ENCODE data around the gene CHST8.

Gene CHST8

DNA sequence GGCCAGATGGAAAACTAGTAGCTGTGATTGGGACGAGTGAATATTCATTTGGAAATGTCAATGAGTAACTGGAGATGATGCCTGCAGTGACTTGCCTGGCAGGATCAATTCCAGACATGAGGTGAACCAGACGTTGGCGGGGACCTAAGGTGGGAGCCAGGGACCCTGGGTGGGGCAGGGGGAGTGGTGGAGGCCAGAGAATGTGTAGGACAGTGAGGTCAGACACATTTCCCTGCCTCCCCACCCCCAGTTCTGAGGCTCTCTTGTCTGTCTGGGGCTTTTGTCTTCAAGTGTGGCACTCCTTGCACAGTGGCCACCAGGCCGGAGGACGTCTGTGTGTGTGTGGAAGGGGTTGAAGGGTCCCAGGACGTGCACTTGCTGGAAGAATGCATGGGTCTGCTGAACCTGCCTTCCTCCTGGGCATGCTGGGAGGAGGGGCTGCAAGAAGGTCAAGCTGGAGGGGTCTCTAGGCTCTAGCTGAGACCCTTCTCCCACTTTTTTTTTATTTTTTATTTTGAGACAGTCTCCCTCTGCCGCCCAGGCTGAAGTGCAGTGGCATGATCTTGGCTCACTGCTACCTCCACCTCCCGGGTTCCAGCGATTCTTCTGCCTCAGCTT is 51.6 kb downstream of the CHST8 start:
- no peak for DNase-seq (ENCODE audit: low read depth in 2 of 2)

DNA sequence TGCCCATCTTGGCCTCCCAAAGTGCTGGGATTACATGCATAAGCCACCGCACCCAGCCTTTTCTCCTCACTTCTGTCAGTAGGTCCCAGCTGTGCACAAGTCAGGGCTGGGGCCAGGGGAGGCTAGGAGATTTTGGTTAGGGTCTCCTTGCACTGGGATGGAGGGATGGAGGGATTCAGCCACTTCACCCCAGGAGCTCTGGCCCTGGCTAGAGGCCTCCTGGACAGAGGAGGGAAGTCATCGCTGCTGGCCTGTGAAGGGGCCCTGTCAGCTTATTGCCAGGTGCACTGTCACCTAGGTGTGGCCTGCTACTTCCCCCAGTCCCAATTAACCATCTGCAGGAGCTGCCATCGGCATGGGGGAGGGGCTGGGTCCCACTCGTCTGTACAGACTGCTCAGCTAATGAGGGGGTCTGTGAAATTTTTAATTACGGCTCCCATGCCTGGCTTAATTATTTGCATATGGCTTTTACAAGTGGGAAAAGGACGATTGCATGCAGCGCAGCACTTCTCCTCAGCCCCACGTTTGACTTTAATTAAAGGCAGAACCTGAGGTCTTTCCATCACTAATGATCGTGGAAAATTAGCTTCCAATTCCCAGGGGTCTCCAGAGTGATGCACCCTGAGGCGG is 52.4 kb downstream of the CHST8 start:
- no peak for DNase-seq (ENCODE audit: low read depth in 2 of 2)

DNA sequence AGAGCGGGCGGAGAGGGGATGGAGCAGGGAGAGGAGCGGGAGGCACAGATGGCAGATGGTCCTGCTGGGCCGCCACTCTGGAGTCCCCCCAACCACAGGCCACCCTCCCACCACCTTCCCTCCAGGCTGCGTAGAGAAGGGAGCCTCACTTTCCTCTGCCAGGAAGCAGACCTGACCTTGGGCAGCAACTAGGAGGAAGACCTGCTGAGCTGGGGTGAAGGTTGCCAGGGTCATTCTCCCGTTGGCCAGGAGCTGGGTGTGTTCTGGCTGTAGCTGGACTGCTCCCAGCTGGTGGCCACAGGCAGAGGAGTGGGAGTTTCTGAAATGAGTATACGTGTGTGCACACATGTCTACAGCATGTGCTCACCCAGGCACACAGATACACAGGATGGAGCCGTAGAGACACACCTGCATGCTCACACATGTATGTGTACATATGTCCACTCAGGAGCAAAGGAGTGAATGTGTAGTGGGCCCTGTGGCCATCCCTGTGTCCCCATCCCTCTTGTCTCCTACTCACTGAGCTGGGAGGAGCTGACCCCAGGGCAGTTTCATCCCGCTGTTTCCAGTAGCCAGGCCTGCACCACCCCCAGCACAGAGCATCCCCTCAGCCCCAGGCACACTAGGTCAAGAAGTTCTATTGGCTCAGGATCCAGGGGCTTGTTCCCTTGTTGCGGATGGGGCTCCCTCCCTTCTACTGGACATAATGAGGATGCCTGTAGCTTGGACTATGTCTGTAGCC is 53.0 kb downstream of the CHST8 start:
- no peak for DNase-seq (ENCODE audit: low read depth in 2 of 2)

DNA sequence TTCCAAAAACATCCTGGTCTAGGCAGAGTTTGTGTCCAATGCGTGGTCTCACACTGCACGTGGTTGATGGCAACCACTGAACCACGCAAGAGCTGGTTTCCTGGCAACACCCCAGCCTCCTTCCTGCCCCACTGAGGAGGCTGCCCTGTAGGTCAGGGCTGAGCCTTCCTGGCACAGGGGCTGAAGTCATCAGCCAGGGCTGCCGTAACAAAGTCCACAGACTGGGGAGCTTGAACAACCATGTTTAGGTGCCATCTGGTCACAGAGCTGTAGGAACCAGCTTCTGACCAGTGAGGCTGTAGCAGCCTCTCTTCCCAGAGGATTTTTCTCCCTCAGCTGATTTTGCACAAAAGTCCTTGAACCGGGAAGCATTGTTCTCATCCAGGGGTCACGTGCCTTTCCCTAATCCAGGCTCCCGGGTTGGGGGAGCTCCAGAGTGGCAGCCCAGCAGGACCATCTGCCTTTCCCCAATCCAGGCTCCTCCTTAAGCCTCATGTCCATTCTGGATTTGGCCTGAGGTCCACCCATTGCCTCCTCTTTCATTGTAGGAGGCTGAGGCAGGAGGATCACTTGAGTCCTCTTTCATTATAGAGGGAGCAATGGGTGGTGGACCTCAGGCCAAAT is 53.9 kb downstream of the CHST8 start:
- DNase-seq (ENCODE audit: low read depth in 2 of 2): no peak

DNA sequence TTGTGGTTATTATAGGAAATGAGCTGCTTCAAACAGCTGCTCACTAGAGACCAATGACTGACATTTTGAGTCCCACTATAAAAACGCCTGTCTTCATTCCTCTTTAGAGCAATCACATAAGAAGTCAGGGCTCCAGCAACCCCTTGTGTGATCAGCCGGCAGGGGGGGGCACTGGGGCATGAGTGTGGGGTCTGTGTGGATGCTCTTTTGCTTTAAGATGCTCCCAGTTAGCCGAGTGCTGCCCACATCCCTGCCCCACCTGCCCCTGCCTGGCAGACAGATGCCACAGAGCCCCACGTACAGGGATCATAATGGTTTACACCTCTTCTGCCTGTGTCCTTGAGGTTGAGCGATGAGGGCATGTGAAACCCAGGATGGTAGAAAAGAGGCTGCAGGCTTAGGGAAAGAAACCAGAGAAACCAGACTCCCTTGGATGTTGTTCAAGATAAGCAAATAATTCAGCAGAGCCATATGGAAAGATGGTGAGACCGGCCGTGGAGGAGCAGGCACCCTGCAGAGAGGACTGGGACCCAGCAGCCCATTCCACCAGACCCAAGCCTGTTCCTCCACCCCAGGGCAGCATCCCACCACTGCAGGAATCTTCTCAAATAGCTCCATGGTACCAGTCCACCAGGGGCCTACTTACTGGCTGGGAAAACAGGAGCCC is 55.4 kb downstream of the CHST8 start:
- no peak for DNase-seq (ENCODE audit: low read depth in 2 of 2)

DNA sequence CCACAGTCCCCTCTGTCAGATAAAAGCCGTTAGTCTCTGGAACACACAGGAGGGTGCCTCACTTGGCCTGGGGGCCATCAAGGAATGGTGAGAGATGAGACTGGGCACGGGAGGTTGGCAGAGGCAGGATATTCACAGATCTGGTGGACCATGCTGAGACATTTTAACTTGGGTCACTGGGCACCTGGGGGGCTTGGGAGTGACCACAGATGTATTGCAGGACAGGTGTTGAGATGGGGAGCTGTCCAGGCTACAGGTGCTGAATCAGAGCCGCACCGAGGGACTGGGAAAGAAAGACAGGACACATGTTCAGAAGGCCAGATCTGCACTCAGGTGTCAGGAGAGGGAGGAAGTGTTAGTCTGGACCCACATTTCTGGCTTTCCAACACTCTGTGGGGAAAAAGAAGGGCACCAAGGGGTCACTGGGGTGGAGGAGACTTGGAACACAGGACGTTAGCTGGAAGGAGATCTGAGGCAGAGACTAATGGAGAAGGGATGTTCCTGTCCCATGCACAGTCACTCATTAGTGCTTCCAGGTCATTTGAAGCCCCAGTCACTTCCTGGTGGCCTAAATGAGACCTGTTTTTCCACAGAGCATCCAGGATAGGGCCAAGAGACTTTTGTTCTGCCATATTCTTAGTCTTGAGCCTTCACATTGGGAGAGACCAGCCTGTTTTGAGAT is 56.1 kb downstream of the CHST8 start:
- no peak for DNase-seq (ENCODE audit: low read depth in 2 of 2)

DNA sequence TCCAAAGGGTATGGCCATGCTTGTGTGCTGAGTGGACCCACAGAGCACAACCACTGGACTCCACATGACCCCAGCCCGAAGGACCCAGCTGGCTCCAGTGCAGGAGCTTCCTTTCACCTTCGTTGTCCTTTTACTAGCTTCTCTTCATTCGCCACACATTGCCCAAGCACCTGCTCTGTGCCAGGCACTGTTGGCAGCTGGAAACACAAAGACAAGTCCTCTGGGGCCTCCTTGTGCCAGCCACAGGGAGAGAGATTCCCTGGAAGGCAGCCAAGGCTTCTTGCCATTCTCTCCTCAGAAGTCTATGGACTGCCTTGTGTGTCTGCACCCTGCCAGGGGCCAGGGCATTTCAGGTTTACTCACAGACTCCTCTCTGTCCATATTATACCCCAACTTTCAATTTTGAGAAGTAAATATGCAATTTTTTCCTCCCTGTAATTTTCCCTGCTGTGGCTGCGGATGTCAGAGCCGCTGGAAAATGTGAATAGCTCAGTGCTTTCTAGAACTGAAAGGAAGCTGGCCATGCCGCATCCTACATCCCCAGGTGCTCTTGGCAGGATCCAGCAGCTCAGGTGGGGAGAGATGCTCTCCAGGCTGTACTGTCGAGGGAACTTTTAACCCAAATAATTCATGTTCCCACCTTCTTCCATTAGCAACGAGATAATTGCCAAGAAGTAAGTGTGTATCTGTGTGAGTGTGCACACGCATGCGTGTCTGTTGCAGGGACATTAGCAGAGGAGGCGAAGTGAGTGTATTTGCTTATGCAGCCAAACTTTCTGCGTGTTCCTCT is 57.2 kb downstream of the CHST8 start:
- no peak for DNase-seq (ENCODE audit: low read depth in 2 of 2)

DNA sequence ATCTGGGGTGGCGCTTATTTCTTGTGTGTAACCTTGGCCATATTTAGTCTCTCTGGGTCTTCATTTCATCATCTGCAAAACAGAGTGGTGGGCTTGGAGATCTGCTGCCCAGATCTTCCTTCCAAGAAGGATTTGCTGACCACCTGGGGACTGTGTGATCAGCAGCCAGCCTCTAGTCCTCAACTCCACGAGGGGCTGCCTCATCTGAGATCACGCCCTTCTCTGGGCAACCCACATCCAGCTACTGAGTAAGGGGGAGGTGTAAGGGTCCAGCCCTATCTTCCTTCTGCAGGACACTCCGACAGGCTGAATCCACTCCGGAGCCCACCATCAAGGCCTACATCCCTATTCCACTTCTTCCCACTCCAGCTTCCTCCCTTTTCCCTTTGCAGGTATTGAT is 57.9 kb downstream of the CHST8 start:
- DNase-seq (ENCODE audit: low read depth in 2 of 2): no peak

DNA sequence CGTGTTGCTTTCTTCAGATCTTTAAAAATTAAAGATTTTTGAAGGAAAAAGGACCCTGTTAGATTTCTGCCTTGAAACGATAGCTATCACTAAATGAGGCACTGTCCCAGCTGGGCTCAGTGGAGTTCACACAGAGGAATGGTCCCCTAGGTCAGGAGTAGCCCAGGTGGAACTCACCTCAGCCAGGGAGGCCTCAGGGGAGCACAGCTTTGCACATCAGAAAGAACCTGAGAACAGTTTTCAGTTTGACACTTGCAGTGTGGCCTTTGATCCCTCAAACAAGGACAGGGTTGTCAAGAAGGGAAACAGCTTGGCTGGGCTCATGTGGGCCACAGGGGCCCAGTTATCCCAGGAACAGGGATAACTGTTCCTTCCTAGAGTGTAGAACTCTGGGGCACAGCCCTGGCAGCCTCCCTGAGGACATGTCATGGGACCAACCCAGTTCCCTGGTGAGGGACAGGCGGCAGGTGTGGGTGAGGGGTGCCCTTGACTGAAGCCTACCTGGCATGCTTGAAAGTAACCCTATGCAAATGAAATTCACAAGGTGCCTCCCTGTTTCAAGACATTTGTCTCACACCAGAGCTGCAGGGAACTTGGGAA is 59.4 kb downstream of the CHST8 start:
- no peak for DNase-seq (ENCODE audit: low read depth in 2 of 2)

DNA sequence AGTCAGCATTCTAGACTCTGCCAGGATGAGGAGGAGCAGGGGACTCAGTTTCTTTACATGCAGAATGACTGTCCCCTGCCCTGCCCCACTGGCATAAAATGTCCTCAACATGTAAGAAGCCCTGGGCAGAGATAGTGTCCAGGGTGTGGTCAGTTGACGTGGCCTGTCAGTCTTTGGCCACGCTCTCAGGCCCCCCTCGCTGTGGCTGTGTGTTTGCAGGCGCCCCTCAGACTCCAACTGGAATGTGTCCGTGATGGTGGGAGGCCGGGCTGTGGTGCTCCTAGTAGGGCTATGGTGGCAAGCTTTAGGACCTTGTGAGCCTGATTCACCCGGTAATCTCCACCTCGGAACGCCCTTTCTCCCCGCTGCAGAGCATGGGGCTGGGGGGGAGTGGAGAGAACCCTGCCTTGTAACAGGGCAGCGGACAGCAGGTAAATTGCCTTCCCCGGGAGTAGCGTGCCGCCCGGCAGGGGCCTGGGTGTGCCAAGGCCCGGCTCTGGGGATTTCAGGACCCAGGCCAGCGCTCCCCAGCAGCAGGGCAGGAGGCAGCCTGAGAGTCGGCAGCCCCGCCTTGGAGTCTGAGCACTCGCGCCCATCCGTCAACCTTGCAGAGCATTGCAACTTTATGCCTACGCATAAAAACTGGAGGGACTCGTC is 62.3 kb downstream of the CHST8 start:
- DNase-seq (ENCODE audit: low read depth in 2 of 2): no peak

DNA sequence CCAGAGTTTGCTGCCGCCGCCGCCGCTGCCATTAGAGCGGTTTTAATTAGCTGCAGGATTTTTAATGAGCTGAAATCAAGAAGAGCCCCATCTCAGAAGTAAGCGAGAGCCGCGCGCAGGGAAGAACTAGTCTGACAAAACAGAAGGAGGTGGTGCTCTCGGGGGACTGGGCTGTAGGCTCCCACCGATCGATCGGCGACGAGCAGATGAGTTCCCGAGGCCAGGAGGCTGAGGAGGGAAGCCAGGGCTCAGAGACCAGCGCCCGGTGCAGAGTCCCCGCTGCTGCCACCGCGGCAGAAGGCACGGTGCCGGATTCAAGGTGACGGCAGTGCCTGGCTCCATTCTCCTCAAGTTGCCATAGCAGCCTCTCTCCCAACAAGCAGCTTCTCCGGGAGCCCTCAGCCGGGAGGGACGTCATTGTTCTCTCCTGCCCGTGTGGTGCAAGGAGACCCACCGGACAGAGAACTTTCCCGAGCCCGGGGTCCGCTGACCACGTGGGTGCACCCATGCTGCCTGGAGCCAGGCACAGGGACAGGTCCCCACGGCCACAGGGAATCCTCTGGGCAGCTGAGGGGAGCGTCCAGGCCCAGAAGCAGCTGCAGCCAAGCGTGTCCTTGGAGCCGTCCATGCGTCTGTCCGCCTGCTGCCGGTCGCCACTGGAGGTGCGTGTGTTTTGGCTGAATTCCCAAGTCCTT is 62.9 kb downstream of the CHST8 start:
- no peak for DNase-seq (ENCODE audit: low read depth in 2 of 2)

DNA sequence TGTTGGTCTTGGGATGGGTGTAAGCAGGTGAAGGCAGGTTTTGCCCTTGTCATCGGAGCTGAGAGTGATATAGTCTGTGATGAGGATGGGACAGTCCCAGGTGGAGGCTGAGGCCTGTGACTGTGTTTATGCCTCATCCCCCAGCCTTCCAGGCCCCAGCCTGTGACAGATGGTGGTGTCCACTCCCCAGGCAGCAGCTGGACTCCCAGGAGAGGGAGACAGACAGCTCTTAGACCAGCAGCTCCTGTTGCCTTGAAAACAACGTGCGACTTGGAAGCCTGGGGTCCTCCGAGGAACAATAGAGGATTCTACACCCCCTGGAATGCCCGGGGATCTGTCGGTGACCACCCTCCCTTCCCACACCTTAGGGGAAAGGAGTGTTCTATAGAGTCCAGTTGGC is 63.8 kb downstream of the CHST8 start:
- no peak for DNase-seq (ENCODE audit: low read depth in 2 of 2)

DNA sequence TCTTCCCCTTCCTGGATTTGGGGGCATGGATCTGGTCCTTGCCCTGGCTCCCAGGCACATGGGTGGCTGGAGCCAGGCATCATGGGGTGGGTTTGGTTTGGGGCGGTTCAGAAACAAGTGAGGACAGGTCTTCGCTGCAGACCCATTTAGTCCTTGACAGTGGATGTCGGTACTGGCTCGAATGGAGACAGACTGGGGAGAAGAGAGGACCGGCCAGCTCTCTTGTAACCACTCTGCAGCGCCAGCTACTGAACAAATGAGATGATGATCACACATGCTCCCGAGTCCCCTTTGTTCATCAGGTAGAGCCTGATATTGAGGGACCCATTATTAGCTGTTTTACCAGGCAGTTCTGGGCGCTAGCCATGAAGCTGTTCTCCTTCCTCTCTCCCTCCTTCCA is 64.5 kb downstream of the CHST8 start:
- DNase-seq (ENCODE audit: low read depth in 2 of 2): no peak

DNA sequence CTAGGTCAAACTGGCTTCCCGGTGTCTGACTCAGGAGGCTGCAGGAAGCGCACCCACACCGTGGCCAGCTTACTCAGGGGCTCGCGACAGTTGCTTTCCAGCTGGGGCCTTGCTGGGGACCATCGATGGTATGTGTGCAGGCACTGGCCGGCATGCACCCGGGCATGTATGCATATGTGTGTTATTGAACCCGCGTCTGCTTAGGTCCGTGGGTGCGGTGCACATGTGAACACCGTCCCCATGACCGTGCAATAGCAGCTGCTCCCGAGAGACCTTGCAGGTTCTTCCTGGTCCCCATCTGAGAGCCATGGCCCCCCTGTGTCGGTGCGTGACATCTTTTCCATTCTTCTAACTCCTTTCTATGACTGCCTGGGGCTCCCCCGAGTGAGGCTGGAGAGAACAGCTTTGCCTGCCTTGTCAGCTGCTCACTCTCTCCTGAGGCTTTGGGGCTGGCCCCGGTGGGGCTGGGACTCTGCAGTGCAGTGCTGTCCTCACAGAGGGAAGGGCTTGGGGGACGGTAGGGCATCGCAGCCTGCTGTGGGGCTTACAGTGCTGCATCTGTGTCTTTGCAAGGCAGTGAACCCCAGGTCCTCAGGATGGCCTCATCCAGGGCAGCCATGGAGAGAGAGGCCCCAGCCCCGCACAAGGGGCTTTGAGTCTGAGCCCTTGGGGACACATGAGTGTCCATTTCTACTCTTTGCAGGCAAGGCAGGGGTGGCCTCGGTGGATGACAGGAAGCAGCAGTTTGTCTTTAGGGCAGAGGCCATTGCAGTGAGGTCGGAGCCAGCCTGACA is 65.1 kb downstream of the CHST8 start:
- DNase-seq (ENCODE audit: low read depth in 2 of 2): no peak

DNA sequence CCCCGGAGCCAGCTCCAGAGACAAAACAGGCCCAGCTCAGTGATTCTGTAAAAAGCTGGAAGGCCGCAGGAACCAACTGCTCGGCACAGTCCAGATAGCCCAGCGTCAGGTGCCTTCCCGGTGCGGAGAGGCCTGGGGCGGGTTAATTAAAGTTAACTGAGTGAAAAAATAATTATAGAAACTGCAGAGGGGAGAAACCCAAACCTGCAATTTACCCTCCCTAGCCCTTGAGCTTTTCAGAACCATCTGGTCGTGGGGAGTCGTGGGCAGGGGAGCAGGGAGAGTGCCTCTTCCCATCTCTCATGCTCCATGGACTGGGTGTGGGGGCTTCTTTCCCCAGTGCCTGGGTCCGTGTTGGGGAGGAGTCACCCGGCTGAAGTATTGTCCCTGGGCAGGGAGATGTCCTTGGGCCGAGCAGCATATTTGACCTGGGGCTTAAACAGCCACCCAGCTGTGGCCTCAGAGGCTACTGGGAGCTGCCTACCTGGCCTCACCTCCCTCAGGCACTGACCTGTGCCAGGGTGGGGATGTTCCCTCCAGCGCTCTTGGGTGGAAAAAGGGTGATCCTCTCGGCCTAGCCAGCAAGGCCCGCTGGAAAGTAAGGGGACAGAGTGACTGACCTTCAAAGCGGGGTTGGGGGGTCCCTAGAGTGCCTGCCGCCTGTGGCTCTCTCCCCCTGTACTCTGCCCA is 65.9 kb downstream of the CHST8 start:
- DNase-seq (ENCODE audit: low read depth in 2 of 2): no peak

DNA sequence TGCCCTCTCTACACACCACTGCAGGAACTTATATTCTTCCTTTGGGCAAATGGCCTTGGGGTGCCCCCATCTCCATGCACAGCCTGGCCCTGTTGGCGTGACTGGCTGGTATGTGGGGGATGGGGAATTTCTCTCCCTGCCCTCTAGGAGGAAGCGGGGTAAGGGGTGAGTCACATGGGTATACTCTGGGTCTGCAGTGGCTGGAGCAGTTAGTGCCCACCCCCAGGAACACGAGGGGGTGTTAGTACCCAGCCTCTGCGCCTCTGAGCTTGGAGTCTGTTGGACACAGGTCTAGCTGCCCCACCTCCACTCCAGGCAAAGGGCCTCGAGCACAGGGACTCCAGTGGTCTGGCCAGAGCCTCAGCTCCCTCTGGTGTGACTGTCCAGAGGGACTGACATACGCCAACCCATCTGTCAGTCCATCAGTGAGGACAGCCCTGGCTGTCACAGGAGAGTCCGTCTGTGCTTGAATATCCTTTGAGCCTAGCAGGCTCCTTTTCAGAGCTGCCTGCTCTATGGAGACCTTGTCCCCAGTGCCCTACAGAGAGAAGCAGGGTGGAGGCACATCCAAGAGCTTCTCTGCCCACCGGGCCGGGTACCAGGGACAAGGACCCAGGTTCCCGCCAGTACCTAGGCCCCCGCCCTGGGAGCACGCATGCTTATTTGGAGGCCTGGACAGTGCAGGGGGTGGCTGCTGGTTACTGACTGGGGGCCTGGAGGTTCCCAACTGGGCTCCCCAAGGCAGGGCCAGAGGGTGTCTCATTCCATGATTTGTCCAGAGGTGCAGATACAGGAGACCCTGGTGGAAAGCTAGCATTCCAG is 66.6 kb downstream of the CHST8 start:
- no peak for DNase-seq (ENCODE audit: low read depth in 2 of 2)

DNA sequence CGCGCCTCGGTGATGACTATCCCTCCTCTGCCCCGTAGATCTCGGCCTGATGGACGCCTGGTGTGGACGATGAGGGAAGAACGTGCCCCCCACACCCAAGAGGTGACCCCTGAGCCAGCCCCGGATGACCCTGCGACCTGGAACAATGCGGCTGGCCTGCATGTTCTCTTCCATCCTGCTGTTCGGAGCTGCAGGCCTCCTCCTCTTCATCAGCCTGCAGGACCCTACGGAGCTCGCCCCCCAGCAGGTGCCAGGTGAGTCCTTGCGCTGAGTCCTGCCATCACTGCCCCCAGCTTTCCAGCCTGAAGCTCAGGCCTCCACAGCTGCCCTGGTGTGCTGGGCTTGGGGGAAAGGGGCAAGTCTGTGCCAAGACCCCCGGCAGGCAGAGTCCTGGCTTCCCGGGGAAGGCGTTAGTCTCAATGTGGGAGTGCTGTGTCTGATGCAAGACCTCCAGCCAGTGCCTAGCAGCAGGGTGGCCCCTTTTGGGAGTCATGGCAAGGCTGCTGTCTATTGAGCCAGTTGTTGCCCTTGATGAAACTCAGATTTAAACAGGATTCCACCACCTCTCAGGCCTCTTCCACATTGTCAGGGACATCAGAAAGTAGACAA is 67.5 kb downstream of the CHST8 start:
- no peak for DNase-seq (ENCODE audit: low read depth in 2 of 2)
